Endothelial cell of umbilical vein (primary cell): Measurements from ENCODE around the gene RNF19B. TPM values are rescaled to one million over a fixed set of nuclear protein-coding genes. Genes with fewer than 3 reads are reported as not detected.

Experiments
- BruUV-seq: library from RNA; stranded (reverse); fragments of 400-500 nt; replicated peaks from 2 replicates; lab custom pipeline; 2021; lab: Mats Ljungman, UMichigan
- CTCF ChIA-PET: fragments of 300-600, 350-600 bp; sonication (Branson Sonifier 250); formaldehyde crosslinking; loops from one replicate; lab custom pipeline; 2021; ENCODE audit warnings: antibody characterized with exemption, inconsistent platforms; lab: Charles Lee
- POLR2A ChIA-PET: fragments of 300-600, 350-600 bp; sonication (Branson Sonifier 250); formaldehyde crosslinking; loops from one replicate; lab custom pipeline; 2021; ENCODE audit warnings: antibody characterized with exemption, inconsistent platforms; lab: Charles Lee
- DNase-seq: peaks from one replicate; pipeline ENCODE4 v3.0.0-alpha.2; 2011; ENCODE audit warnings: low read depth, low spot score
- FAIRE-seq: peaks from 2 replicates; lab custom pipeline; 2011; peaks lifted over from hg19 to GRCh38; lab: Jason Lieb, UNC
- H2AFZ ChIP-seq: 2 replicates; pipeline ENCODE4 v1.6.0; 2012; ENCODE audit warnings: low read depth, low read length, control low read depth, inconsistent platforms
- H3K27ac ChIP-seq: 2 replicates; pipeline ENCODE4 v1.5.1; 2011; ENCODE audit warnings: low read depth, mild to moderate bottlenecking, control low read depth, low read length, moderate library complexity; ENCODE audit not compliant: insufficient read depth
- H3K27me3 ChIP-seq, 2 experiments: 2 replicates each; pipeline versions ENCODE4 v1.6.0 to v1.6.1; 2011; ENCODE audit warnings: low read length in 2 of 2, mixed read lengths in 1 of 2; ENCODE audit not compliant: control insufficient read depth in 2 of 2, insufficient read depth in 2 of 2
- H3K36me3 ChIP-seq, 2 experiments: 2 replicates in 1 of 2; 3 replicates in 1 of 2; pipeline ENCODE4 v1.5.1; 2011; ENCODE audit warnings: low read length in 2 of 2, mild to moderate bottlenecking in 1 of 2, moderate library complexity in 1 of 2; ENCODE audit not compliant: control insufficient read depth in 2 of 2, insufficient read depth in 2 of 2; ENCODE audit errors: extremely low read depth in 1 of 2
- H3K4me1 ChIP-seq: 3 replicates; pipeline ENCODE4 v1.5.1; 2011; ENCODE audit warnings: mild to moderate bottlenecking, low read length; ENCODE audit not compliant: control insufficient read depth, insufficient read depth; ENCODE audit errors: extremely low read depth
- H3K4me2 ChIP-seq: 2 replicates; pipeline ENCODE4 v1.6.1; 2011; ENCODE audit warnings: low read length, control low read depth, mixed read lengths; ENCODE audit not compliant: insufficient read depth
- H3K4me3 ChIP-seq, 3 experiments: fragments of 200-600 bp in 1 of 3; sonication (generic), shearing (Covaris generic) in 1 of 3; replicated peaks in 1 of 3; 2 replicates each; pipeline ENCODE4 v1.5.1; 2011 to 2016; ENCODE audit warnings: control low read depth in 3 of 3, low read length in 3 of 3, mild to moderate bottlenecking in 2 of 3, inconsistent platforms in 1 of 3, low read depth in 1 of 3, moderate library complexity in 1 of 3; ENCODE audit not compliant: insufficient read depth in 1 of 3
- H3K79me2 ChIP-seq: 2 replicates; pipeline ENCODE4 v1.6.0; 2012; ENCODE audit warnings: low read length, inconsistent platforms; ENCODE audit not compliant: control insufficient read depth, insufficient read depth
- H3K9ac ChIP-seq: replicated peaks from 2 replicates; pipeline ENCODE3; 2011; ENCODE audit warnings: low read length, control low read depth; ENCODE audit not compliant: insufficient read depth; ENCODE audit errors: extremely low read depth
- H3K9me1 ChIP-seq: replicated peaks from 3 replicates; pipeline ENCODE4 v1.6.0; 2011; ENCODE audit warnings: mild to moderate bottlenecking, low read length; ENCODE audit not compliant: control insufficient read depth, insufficient read depth; ENCODE audit errors: extremely low read depth
- H3K9me3 ChIP-seq: replicated peaks from 2 replicates; pipeline ENCODE4 v1.5.1; 2012; ENCODE audit warnings: low read length, inconsistent platforms; ENCODE audit not compliant: control insufficient read depth, insufficient read depth
- H4K20me1 ChIP-seq: replicated peaks from 2 replicates; pipeline ENCODE3; 2011; ENCODE audit warnings: mild to moderate bottlenecking, low read length; ENCODE audit not compliant: control insufficient read depth, insufficient read depth; ENCODE audit errors: extremely low read depth
- CTCF ChIP-seq, 2 donors: IDR thresholded peaks; 1 replicate in 1 of 2; 2 replicates in 1 of 2; pipeline ENCODE4 v1.5.1; 2011; ENCODE audit warnings: low read length in 2 of 2, mild to moderate bottlenecking in 2 of 2, moderate library complexity in 2 of 2, control low read depth in 1 of 2, inconsistent platforms in 1 of 2, low read depth in 1 of 2; ENCODE audit not compliant: insufficient read depth in 1 of 2; ENCODE audit errors: extremely low read depth in 1 of 2
- EZH2 ChIP-seq: IDR thresholded peaks from 2 replicates; pipeline ENCODE4 v1.6.1; 2012; ENCODE audit warnings: borderline replicate concordance, low read depth, mild to moderate bottlenecking, moderate library complexity, low read length, inconsistent platforms; ENCODE audit not compliant: severe bottlenecking
- FOS ChIP-seq: IDR thresholded peaks from 2 replicates; pipeline ENCODE4 v1.6.1; 2011; ENCODE audit warnings: mild to moderate bottlenecking, low read length, moderate library complexity, borderline replicate concordance; ENCODE audit not compliant: insufficient read depth
- GATA2 ChIP-seq: IDR thresholded peaks from 2 replicates; pipeline ENCODE4 v1.7.0; 2011; ENCODE audit warnings: low read depth, mild to moderate bottlenecking, moderate library complexity, mixed read lengths, low read length; ENCODE audit not compliant: insufficient read length, insufficient read depth
- JUN ChIP-seq: IDR thresholded peaks from 2 replicates; pipeline ENCODE4 v1.6.1; 2011; ENCODE audit warnings: borderline replicate concordance, low read depth; ENCODE audit not compliant: insufficient read length, insufficient read depth
- MAX ChIP-seq: IDR thresholded peaks from 2 replicates; pipeline ENCODE4 v1.6.1; 2011; ENCODE audit not compliant: insufficient read depth, insufficient read length
- MYC ChIP-seq: IDR thresholded peaks from one replicate; pipeline ENCODE4 v1.6.1; 2011; ENCODE audit warnings: mild to moderate bottlenecking, low read depth, low read length
- POLR2A ChIP-seq: IDR thresholded peaks from 2 replicates; pipeline ENCODE4 v1.6.1; 2012; ENCODE audit warnings: low read depth, mild to moderate bottlenecking, control low read depth, low read length
- POLR2AphosphoS5 ChIP-seq: IDR thresholded peaks from 2 replicates; pipeline ENCODE4 v1.6.1; 2012; ENCODE audit warnings: low read depth, mild to moderate bottlenecking, control low read depth, low read length, moderate library complexity; ENCODE audit not compliant: insufficient read depth
- dilution Hi-C: fragments of 300-500 bp; cut with MboI; formaldehyde crosslinking; loops from one replicate; pipeline ENCODE4 v1.15.0; 2019; ENCODE audit warnings: low sequenced_read_pairs; ENCODE audit not compliant: extremely low pct_ligation_motif_present
- intact Hi-C: fragments of 100-400 bp; cut with micrococcal nuclease; formaldehyde crosslinking; loops from one replicate; pipeline ENCODE4 v1.10.0; 2022
- polyA plus RNA-seq, 4 experiments: library from polyadenylated mRNA; depleted of rRNA in 3 of 4; stranded (reverse) in 3 of 4; unstranded in 1 of 4; fragments of >200 nt; gene quantifications; 2 replicates each; pipeline versions ENCODE4 v1.2.1 to v1.2.3, GENCODE V29; 2011 to 2012; ENCODE audit warnings: missing spikeins in 1 of 4
- total RNA-seq: library from RNA; stranded (reverse); gene quantifications from 2 replicates; pipeline ENCODE4 v1.2.3, GENCODE V29; 2021

RNF19B gene
- total and polyA plus RNA-seq, 2 donors (not counting 3 experiments of a cell fraction or from before 2014, with no cell fraction given): 19.2 to 25.6 TPM

- no peaks in the 10 kb centered on the region for H3K9me1 ChIP-seq
- no peak overlapping the region for H3K9ac ChIP-seq
- intact Hi-C loops (no loop called here), dilution Hi-C loops (no loop called here)
- no peaks in the 10 kb centered on the region for H3K36me3 ChIP-seq
- TF ChIP-seq JUN: no peak
- no peak for TF ChIP-seq GATA2
- TF ChIP-seq MYC: no peak
- no peak for TF ChIP-seq EZH2
- TF ChIP-seq FOS: no peak
- no peak for TF ChIP-seq POLR2A
- no peak for TF ChIP-seq CTCF (IDR thresholded peaks at IDR 0.05; ENCODE audit: extremely low read depth in 1 of 2, insufficient read depth in 1 of 2, low read depth in 1 of 2, low read length in 2 of 2)
- no peak for TF ChIP-seq MAX
- TF ChIP-seq POLR2AphosphoS5: no peak
- no peaks in the 10 kb centered on the region for H4K20me1 ChIP-seq
- DNase-seq: no peak
- no peak overlapping the region for H3K4me3 ChIP-seq
- H3K27me3 ChIP-seq: peaks cover 2% of the 10 kb centered on the region in 2 experiments
- H3K4me2 ChIP-seq: no peak overlapping the region
- no peaks in the 10 kb centered on the region for H3K9me3 ChIP-seq
- H3K79me2 ChIP-seq: no peaks in the 10 kb centered on the region
- no peak overlapping the region for H2AFZ ChIP-seq
- BruUV-seq: no TSS peak
- POLR2A ChIA-PET: no interaction called here
- no peak overlapping the region for H3K27ac ChIP-seq
- CTCF ChIA-PET: interaction anchor here (0.8 kb wide), 1 partner anchor 42 kb away, joined by 3 read pairs; no protein-coding TSS in a partner anchor
- no peaks in the 10 kb centered on the region for H3K4me1 ChIP-seq
- FAIRE-seq: no peak
These were observed 47.1 kb downstream of the RNF19B start for GRCh38 chr1:32917521-32917920.
